H1 (cell line): ENCODE results near the gene TCF7L1.

Experiments
- EZH2 ChIP-seq: fragments of 200-600 bp; sonication (generic); IDR thresholded peaks from 2 replicates; pipeline ENCODE4 v1.7.1; 2012; ENCODE audit warnings: low read depth, mild to moderate bottlenecking, moderate library complexity, low read length, inconsistent platforms; ENCODE audit not compliant: severe bottlenecking
- MAFK ChIP-seq: IDR thresholded peaks from 2 replicates; pipeline ENCODE4 v1.6.1; 2012; ENCODE audit warnings: low read depth, mild to moderate bottlenecking, improper control_type of control experiment, low read length
- NRF1 ChIP-seq: IDR thresholded peaks from 2 replicates; pipeline ENCODE4 v1.6.1; 2011; ENCODE audit warnings: mild to moderate bottlenecking, low read depth, low read length, improper control_type of control experiment
- PHF8 ChIP-seq: fragments of 200-600 bp; sonication (generic); conservative IDR thresholded peaks from 2 replicates; pipeline ENCODE4 v1.7.1; 2012; ENCODE audit warnings: low read depth, mild to moderate bottlenecking, inconsistent platforms, low read length, moderate library complexity
- POLR2A ChIP-seq, 2 experiments: IDR thresholded peaks; 1 replicate in 1 of 2; 2 replicates in 1 of 2; pipeline ENCODE4 v1.6.1; 2011; ENCODE audit warnings: low read depth in 2 of 2, low read length in 2 of 2, mild to moderate bottlenecking in 2 of 2; ENCODE audit errors: control extremely low read depth in 1 of 2
- POLR2AphosphoS5 ChIP-seq: IDR thresholded peaks from 2 replicates; pipeline ENCODE4 v1.6.1; 2011; ENCODE audit warnings: low read depth, low read length
- RAD21 ChIP-seq, 2 experiments: IDR thresholded peaks in 1 of 2; conservative IDR thresholded peaks in 1 of 2; 2 replicates each; pipeline ENCODE4 v1.6.1; 2011; ENCODE audit warnings: low read depth in 2 of 2, low read length in 2 of 2, improper control_type of control experiment in 1 of 2, inconsistent platforms in 1 of 2, mild to moderate bottlenecking in 1 of 2, moderate library complexity in 1 of 2
- SUZ12 ChIP-seq: fragments of 200-600 bp; sonication (generic); IDR thresholded peaks from 2 replicates; pipeline ENCODE4 v1.6.1; 2012; ENCODE audit warnings: mild to moderate bottlenecking, inconsistent platforms, low read length, moderate library complexity, mixed read lengths
- TAF1 ChIP-seq: IDR thresholded peaks from 2 replicates; pipeline ENCODE4 v1.6.1; 2011; ENCODE audit warnings: mild to moderate bottlenecking, low read depth, low read length
- TBP ChIP-seq: IDR thresholded peaks from 2 replicates; pipeline ENCODE4 v1.6.1; 2011; ENCODE audit warnings: low read depth, low read length, improper control_type of control experiment
- ZNF274 ChIP-seq: IDR thresholded peaks from 2 replicates; pipeline ENCODE4 v1.7.0; 2012; ENCODE audit warnings: low read length, borderline replicate concordance; ENCODE audit errors: extremely low read depth
- TF ChIP-seq, protein P1 (sequence below), 3 experiments: IDR thresholded peaks; 1 replicate in 2 of 3; 2 replicates in 1 of 3; pipeline versions ENCODE4 v1.5.1 to v1.6.1; 2011; ENCODE audit warnings: low read length in 3 of 3, mild to moderate bottlenecking in 3 of 3, inconsistent platforms in 2 of 3, low read depth in 1 of 3, moderate library complexity in 1 of 3; ENCODE audit not compliant: insufficient read depth in 1 of 3; ENCODE audit errors: control extremely low read depth in 1 of 3
- TF ChIP-seq, protein P2 (sequence below): IDR thresholded peaks from 2 replicates; pipeline ENCODE4 v1.6.1; 2012; ENCODE audit warnings: inconsistent platforms
- TF ChIP-seq, protein P3 (sequence below): IDR thresholded peaks from 2 replicates; pipeline ENCODE4 v1.6.1; 2011; ENCODE audit warnings: low read length, improper control_type of control experiment

GRCh38 chr2:85104228-85104627, 29.0 kb upstream of the TCF7L1 start:
- TF ChIP-seq MAFK, result no peak
- TF ChIP-seq SUZ12, result no peak
- TF ChIP-seq POLR2A (IDR thresholded peaks at IDR 0.05; ENCODE audit: control extremely low read depth in 1 of 2, low read depth in 2 of 2, low read length in 2 of 2), result no peak
- TF ChIP-seq, protein P1, sequence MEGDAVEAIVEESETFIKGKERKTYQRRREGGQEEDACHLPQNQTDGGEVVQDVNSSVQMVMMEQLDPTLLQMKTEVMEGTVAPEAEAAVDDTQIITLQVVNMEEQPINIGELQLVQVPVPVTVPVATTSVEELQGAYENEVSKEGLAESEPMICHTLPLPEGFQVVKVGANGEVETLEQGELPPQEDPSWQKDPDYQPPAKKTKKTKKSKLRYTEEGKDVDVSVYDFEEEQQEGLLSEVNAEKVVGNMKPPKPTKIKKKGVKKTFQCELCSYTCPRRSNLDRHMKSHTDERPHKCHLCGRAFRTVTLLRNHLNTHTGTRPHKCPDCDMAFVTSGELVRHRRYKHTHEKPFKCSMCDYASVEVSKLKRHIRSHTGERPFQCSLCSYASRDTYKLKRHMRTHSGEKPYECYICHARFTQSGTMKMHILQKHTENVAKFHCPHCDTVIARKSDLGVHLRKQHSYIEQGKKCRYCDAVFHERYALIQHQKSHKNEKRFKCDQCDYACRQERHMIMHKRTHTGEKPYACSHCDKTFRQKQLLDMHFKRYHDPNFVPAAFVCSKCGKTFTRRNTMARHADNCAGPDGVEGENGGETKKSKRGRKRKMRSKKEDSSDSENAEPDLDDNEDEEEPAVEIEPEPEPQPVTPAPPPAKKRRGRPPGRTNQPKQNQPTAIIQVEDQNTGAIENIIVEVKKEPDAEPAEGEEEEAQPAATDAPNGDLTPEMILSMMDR (IDR thresholded peaks at IDR 0.05; ENCODE audit: control extremely low read depth in 1 of 3, insufficient read depth in 1 of 3, low read depth in 1 of 3, low read length in 3 of 3), result no peak
- TF ChIP-seq ZNF274, result no peak
- TF ChIP-seq, protein P2, sequence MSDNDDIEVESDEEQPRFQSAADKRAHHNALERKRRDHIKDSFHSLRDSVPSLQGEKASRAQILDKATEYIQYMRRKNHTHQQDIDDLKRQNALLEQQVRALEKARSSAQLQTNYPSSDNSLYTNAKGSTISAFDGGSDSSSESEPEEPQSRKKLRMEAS, result no peak
- no peak for TF ChIP-seq TBP
- TF ChIP-seq RAD21 (IDR thresholded peaks at IDR 0.05 in 1 of 2, conservative IDR thresholded peaks at IDR 0.05 in 1 of 2; ENCODE audit: low read depth in 2 of 2, low read length in 2 of 2), result no peak
- TF ChIP-seq EZH2, result no peak
- TF ChIP-seq, protein P3, sequence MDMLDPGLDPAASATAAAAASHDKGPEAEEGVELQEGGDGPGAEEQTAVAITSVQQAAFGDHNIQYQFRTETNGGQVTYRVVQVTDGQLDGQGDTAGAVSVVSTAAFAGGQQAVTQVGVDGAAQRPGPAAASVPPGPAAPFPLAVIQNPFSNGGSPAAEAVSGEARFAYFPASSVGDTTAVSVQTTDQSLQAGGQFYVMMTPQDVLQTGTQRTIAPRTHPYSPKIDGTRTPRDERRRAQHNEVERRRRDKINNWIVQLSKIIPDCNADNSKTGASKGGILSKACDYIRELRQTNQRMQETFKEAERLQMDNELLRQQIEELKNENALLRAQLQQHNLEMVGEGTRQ, result no peak
- no peak for TF ChIP-seq POLR2AphosphoS5
- TF ChIP-seq TAF1, result no peak
- no peak for TF ChIP-seq NRF1
- no peak for TF ChIP-seq PHF8
